CD4-positive, alpha-beta T cell treated with Interleukin-10 for 1 hour (primary cell): ENCODE data around the gene AGTRAP.
A peak's percentile ranks its signal among the peaks of the same experiment; 100 is the strongest.

Experiments used
- DNase-seq: peaks from one replicate; pipeline ENCODE4 v3.0.0-alpha.2; 2020

AGTRAP gene

DNA sequence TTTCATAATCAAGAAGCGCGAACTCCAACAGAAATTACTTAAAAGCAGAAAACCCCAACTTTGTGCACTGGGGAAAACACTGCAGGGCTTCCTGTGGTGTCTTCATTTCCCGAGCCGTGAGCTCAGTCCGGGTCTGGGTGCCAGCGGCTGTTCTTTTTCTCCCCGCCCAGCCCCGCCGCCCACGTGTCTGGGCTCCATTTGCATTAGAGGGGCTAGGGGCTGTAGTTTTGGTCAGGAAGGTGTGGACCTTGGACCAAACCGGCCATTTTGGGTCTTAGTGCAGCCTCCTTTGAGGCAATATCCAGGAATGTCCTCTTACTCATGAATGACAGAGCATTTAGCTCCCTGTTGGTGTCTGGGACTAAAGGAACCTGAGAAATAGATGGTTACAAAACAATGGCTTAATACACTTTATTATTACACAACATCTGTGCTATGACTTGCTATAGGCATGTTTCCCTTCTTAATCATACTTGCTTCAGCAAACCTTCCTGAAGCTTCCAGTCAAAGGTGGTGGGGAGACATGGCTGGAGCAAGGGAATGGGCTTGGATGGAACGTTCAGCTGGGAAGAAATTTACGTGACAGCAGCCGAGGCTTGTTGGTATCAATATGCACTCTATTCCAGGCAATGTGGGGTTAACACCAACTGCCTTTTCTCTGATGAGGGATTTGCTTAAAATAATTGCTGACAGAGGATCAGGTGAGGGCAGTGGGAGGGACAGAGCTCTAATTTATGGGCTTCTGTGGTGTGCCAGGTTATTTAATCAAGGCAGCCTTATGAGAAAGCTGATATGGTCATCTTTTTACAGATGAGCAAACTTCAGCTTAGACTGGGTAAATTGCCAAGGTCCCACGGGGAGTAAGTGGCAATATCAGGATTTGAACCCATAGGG, 1.1 kb downstream of the AGTRAP start:
- DNase-seq = peak; percentile 52

DNA sequence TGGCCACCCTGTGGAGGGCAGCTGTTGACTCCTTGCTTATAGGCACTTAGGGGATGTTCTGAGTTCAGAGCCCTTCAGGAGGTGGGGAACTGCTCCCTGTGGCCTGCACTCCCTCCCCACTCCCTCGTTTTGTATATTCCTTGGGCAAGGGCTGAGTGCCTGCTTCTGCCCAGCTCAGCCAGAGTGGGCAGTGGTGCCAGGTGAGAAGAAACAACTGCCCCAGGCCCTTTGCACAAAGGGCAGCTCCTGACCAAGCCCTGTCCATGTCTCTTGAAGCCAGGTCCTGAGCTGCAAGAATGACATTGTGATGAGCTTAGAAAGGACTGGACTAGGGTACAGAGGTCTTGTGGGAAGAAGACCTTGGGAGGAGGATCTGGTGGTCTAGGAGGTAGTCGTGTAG, 2.2 kb downstream of the AGTRAP start:
- DNase-seq = no peak

DNA sequence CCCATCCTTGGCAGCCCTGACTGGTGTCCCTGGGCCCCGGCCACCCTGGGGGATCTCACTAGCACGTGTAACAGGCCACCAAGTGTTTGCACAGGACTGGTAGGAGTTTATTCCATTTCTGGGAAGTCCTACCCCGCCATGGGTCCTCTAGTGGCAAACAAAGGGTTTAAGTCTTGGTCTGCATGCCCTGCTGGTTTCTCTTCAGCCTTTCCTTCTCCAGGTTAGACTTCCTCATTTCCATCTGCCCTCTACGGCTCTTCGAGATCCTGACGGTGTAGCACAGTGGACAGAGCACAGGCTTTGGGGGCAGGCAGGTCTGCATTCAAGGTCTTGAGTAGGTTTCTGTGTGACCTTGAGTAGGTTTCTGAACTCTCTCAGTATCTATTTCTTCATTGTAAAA, 2.8 kb downstream of the AGTRAP start:
- no peak for DNase-seq

DNA sequence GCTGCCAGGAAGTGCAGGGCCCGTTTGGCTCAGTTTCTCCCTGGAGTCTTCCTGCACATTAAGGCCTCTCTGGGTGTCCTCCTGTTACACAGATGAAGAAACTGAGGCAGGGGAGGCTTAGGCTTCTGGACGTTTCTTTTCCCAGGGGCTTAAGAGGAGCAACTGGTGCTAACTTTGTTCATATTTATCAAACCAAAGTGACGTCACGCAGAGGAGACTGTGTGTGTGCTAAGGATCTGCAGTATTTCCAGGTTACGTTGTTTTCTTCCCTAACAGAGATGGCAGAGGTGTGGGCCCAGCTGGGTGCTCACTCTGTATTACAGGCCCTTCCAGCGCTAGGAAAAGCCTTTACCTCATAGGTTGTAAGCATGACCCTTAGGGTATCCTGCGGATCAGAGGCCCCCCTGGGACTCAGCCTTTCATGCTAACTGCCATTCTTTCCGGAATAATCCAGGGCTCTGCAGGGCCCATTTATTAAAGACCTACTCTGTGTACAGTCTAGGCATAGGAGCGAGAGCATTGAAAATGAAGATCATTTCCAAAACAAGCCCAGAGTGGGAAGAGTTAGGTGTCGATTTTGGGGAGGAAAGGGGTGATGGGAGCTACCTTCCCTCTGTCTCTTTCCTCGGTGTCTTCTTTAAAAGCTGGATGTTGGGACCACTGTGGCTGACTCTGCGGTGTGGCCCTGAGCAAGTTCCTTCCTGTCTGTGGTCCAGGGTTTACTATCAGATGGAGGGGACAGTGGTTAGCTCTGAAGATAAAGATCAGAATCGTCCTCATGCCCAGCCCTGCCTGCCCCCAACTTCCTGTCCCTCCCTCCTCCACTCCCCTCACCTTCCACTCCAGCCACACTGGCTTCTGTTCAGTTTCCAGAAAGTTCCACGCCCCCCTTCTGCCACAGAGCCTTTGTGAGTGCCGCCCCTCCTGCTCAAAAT, 4.6 kb downstream of the AGTRAP start:
- peak; percentile 60 for DNase-seq

DNA sequence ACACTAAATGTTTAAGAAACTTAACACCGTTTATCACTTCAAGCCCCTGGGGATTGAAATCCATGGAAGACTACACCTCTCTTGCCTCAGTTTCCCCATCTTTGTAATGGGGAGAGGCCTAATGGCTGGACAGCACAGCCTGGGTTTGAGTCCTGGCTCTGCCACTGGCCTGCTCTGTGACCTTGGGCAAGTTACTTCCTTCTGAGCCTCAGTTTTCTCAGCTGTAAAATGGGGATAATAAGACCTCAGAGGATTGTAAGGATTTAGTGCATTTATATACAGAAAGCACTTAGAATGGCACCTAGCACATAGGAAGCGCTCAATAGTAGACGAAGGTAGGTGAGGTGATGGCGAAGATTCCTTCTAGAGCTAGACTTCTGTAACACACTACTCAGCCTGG, 5.5 kb downstream of the AGTRAP start:
- DNase-seq = no peak

DNA sequence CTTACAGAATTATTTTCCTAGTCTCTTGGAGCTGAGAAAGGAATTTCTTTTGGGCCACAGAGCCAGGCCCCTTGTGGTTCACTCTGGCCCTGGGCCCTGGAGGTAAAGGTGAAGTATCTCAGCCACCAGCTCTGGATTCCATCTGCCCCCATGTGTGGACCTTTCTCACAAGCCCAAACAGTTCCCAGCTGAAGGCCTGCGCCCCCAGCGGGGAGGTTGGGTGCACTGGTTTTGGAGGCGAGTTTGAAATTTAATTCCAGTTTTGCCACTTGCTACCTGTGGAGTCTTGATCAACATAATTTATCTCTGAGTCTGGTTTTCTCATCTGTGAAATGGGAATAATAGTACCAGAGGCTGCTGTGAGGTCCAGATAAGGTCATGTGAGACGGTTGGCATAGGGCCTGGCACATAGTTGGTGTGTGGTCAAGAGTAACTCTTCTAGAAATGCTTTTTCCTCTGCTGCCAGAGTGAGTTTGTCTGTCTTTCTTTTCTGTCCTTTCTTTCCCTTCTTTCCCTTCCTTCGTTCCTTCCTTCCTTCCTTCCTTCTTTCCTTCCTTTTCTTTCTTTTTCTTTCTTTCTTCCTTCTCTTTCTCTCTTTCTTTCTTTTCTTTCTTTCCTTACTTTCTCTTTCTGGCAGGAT, 6.1 kb downstream of the AGTRAP start:
- DNase-seq = no peak

DNA sequence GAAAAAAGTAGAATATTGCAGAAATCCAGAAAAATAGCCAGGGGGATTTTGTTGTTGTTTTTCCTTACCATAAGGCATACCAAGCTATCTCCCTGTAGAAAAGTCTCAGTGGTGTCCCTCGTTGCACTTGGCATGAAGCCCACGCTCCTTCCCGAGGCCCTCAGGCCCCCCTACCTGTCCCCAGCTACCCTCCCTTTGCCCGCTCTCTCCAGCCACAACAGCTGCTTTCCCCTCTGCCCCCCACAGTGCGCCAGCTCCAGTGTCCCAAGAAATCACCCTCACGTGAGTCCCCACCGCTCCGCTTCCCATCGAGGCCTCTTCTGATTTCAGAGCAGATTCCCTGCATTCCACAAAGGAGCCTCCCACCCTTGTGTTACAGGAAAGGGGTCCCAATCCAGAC, 8.4 kb downstream of the AGTRAP start:
- DNase-seq = no peak

DNA sequence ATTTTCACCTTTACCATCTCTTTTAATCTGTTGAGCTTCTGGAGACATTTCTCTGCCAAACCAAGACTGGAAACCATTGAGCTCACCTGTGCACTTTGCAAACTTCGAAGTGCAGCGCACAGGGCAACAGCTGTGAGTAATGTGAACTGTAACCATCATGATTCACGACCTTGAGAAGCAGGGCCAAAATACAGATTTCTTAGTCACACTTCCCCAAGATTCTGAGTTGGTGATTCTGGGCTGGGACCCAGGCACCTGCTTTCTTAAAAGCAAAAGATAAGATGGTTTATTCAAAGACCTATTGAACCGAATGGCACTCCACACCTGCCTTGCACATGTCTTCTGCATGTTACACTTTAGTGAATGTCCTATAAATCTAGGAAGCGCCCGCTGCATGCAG, 10.2 kb downstream of the AGTRAP start:
- no peak for DNase-seq

DNA sequence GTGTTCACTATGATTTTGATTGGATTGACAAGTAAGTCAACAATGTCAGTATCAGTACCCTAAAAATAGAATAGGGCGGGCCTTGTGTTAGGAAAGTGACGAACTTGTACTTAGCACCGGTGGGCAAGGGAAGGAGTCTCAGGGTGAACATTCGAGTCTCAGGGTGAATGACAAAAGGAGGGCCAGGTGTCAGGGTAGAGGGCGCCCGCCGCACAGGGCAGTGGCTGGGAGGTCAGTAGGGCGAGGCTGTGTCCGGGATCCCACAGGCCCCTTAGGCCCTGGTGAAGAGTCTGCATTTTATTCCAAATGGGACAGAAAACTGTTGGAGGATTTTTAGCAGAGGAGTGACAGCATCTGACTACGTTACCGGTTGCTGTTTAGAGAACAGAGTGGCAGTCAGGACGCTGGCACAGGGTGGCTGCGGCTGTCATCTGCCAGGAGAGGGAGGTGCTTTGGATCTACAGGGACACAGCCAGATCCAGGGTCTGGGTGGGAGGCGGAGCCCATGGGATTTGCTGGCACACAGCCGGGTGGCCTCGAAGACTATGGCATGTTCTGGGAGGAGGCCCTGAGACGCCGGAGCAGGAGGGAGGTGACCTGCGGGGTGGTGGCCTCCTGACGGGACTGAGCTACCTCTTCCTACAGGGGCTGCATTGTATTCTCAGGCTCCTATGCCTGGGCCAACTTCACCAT, 11.0 kb downstream of the AGTRAP start:
- DNase-seq = no peak

DNA sequence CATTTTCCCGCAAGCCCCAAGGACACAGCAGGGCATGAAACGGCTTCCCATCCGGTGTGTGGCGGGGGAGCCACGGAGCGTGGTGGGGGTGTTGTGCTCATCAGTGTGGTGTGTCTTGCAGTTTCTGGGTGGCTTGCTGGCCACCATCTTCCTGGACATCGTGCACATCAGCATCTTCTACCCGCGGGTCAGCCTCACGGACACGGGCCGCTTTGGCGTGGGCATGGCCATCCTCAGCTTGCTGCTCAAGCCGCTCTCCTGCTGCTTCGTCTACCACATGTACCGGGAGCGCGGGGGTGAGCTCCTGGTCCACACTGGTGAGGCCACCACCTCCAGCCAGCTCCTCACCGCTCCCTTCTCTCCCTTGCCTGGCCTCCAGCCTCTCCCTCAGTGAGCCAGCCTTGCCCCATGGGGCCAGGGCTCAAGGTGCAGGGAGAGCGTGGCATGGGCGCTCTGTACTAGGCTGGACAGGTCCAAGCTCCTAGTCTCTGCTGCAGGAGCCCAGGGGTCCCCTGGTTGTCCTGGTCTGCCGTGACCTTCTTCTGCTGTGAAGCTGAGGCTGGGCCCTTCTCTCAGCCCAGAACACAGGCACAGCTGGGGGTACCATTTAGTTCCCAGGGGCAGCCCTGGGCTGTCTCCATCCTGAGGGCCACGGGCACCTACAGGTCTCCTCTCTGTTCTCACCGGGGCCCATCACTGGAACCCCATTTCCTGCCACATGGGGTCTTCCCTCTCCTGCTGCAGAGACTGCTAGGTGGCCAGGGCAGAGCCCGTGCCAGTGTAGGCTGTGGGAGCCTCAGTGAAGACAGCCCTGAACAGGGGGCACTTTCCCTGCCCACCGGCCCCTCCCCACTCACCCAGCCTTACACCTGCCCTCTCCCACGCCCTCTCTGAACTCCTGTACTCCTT, 12.6 kb downstream of the AGTRAP start:
- no peak for DNase-seq

DNA sequence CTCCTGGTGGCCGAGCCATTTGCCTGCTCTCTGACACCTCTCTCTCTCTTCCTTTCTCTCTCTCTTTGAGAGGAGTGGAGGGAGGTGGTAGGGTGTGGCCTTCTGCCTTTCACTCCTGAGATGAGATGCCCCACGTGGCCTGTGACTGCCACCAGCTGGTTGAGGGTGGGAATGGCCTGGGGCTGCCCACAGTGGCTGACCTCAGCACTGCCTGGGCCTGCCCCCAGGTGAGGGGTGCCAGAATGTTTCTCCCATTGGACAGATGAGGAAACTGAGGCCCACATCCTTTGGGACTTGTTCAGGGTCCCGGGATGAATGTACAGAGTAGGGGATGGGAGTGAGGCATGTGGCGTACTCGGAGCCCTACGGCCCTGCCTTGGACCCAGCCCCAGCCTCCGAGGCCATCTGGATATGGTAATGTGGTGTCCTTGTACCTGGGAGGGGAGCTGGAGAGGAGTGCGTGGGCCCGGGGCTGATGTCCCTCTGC, 13.3 kb downstream of the AGTRAP start:
- DNase-seq = peak; percentile 36

DNA sequence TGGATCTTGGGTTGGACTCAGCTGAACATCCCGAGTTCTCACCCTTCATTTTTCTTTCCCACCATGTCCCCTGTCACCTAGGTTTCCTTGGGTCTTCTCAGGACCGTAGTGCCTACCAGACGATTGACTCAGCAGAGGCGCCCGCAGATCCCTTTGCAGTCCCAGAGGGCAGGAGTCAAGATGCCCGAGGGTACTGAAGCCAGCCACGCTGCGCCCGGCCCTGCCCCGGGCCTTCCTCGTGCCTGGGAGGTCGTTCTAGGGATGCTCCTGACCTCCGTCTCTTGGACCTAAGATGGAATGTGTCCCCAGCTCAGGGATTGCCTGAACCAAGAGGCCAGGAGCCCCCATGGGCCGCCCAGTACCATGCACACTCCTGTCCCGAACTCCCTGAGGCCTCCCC, 14.1 kb downstream of the AGTRAP start:
- DNase-seq = no peak

DNA sequence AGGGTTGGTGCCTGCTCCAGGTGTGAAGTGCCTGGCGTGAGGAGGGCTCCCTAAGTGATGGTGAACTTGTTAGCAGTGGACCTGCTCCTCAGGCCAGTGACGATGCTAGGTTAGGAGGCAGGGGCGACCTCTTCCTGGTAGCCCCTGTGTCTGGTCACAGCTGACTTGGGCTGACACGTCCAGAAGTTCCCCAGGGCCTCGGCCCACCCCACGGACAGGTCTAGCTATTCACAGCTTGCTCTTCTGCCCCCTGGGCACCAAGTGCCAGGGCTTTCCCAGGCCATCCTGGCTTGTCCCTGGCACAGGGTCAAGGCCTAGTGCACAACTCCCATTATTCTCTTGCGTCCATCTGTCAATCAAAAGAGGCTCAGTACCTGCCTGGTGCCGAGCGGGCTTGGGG, 15.2 kb downstream of the AGTRAP start:
- DNase-seq = no peak

DNA sequence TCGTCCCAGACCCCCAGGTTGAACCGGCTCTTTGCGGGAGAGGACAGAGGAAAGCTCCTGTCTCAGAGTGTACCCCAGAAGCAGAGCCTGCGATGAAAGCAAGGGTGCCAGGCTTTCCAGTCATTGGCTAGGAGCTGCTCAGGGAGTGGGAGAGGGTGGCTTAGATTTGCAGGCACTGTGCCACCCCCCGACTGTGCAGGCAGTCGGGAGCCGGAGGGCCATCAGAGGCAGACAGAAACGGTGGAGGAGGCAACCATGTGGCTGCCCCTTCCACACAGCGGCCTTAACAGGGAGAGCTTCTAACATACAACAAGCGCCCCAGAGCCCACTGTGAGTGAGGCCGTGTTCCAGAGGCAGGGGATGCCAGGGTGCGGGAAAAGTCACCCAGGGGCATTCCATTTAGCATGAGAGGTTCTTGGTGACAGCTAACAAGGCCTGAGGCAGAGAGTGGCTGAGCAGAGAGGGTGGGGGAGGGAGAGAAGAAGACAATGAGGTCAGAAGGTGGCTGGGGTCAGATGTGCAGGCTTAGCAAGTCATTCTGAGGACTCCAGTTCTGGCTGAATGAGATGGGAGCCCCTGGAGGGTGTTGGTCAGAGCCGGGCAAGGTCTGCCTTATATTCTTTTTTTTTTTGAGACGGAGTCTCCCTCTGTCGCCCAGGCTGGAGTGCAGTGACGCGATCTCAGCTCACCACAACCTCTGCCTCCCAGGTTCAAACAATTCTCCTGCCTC, 16.6 kb downstream of the AGTRAP start:
- DNase-seq = no peak

DNA sequence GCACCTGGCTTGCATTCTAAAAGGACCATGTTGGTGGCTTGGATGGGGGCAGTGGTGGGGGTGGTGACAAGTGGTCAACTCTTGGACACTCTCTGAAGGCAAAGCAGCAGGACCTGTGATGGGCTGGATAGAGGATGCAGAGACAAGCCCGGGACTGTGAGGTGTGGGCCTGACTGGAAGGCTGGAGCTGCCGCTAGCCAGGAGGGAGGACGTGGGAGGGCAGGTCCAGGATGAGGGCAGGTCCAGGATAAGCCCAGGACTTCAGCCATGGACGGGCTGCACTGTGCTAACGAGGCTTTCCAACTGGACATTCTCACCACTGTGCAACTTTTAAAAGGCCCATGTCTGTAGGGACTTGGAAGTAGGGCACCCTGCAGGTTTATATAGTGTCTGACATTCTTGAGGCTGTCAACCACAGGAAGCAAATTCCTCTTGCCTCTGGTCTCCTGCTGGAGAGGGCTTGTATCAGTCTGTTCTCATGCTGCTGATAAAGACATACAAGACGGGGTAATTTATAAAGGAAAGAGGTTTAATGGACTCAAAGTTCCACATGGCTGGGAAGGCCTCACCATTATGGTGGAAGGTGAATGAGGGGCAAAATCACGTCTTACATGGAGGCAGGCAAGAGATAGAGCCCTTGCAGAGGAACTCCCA, 17.7 kb downstream of the AGTRAP start:
- DNase-seq = no peak

DNA sequence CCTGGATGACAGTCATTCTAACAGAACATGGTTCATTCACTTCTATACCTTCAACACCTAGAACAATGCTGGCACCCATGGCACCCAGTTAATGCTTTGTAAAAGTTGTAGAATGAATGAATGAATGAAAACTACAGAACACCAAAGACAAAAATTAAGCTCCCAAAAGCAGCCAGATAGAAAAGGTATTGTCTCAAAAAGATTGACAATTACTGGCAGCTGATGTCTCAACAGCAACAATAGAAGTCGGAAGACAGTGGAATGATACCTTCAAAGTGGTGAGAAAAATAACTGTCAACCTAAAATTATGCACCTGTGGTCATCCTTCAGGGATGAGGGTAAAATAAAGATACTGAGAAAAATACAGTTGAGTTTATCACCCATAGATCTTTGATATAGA, 21.1 kb downstream of the AGTRAP start:
- no peak for DNase-seq

DNA sequence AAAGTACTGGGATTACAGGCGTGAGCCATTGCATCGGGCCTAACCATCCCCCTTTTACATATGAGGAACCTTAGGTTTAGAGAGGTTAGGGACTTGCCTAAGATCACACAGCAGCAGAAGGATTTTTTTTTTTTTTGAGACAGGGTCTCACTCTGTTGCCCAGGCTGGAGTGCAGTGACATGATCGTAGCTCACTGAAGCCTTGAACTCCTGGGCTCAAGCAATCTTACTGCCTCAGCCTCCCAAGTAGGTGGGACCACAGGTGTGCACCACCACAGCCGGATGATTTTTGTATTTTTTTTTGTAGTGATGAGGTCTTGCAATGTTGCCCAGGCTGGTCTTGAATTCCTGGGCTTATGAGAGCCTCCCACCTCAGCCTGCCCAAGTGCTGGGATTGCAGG, 23.9 kb downstream of the AGTRAP start:
- DNase-seq = no peak

DNA sequence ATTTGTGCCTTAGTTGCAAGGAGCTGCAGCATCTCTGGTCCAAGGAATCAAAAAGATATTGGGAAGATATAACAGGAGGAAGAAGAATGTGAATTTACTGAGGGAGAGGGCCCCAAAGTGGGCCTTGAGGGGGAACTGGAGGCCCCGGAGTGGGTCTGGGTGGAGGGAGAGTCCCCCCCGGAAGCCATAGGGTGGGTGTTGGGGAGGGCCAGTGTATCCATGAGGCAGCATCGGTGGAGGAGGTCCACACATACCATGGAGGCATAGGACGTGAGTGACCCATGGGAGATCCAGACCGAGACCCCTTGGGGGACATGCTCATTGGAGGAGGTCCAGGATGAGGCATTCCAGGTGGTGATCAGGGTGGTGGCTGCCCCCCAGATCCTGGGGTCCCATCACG, 25.3 kb downstream of the AGTRAP start:
- DNase-seq = no peak

DNA sequence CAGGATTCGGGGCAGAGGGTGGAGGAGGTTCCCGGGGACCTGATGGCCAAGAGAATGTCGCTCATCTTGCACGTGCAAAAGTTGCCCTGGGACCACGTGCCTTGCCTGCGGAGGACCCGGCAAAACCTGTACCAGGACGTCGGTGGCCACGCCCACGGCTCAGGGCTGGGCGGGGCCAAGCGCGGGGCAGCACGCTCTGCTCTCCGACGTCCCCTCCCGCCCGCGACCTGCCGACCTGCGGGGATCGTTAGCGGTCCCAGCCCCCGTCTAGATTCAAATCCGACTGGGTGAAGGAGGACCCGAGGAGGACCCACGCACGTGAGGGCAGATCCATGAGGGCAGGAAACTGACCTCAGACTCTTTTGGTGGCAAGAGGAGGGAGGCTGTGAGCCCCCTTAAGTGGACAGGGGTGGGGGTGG, 26.1 kb downstream of the AGTRAP start, which contains the start of gene C1orf167:
Gene C1orf167, plus strand, starts transcription at position 206 of the 419 bp plus-strand sequence. CDS start 2,208 bp downstream, outside the sequence.
- DNase-seq = peak; percentile 35

DNA sequence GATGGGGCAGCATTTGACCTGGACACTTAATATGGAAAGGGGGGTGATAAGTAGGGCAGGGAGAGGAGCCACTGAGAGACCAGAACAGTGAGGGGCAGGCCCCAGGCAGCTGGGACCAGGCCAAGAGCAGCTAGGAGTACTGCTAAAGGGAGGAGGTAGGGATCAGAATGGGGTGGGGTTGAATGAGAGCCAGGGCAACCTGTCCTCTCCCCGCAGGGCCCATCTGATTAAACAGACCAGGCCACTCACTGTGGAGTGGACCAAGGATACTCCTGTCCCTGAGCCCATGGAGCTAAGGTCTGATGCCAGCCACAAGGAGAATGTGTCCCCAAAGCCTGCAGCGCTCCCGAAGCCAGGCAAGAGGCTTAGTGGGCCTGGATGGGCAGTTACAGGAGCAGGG, 28.2 kb downstream of the AGTRAP start:
- no peak for DNase-seq
